IMR-90 (cell line): ENCODE results near the gene TNNC2. TPM values are rescaled to one million over a fixed set of nuclear protein-coding genes. Genes with fewer than 3 reads are reported as not detected.
"Not testable (repeated sequence)": the region's sequence is repeated elsewhere in the genome, so short reads cannot be mapped to it uniquely, and the experiment has no call there.

ENCODE experiments used
- ATAC-seq: fragments of 200-7000 bp; cut with Tn5 transposase; 2 replicates; pipeline ENCODE4 v1.9.1; 2020; ENCODE audit warnings: low read depth, mild to moderate bottlenecking, moderate library complexity
- BruUV-seq: library from RNA; stranded (reverse); fragments of 400-500 nt; replicated peaks from 2 replicates; lab custom pipeline; 2021; lab: Mats Ljungman, UMichigan
- CTCF ChIA-PET: fragments of 300-600 bp; formaldehyde crosslinking; extraction: SDS; loops from one replicate; lab custom pipeline; 2021; ENCODE audit warnings: antibody characterized with exemption; lab: Yijun Ruan, JAX
- POLR2A ChIA-PET: fragments of 300-600 bp; sonication (Branson Sonifier 250); formaldehyde crosslinking; loops from one replicate; lab custom pipeline; 2022; ENCODE audit warnings: antibody characterized with exemption; ENCODE audit not compliant: unreplicated experiment; lab: Charles Lee
- DNase-seq: peaks from one replicate; pipeline ENCODE4 v3.0.0; 2013
- H2AFZ ChIP-seq: replicated peaks from 2 replicates; pipeline ENCODE3; 2013; ENCODE audit warnings: low read length, mild to moderate bottlenecking; ENCODE audit not compliant: poor library complexity
- H2AK5ac ChIP-seq: 2 replicates; pipeline ENCODE4 v1.6.1; 2013; ENCODE audit warnings: low read depth, low read length, inconsistent platforms
- H2AK9ac ChIP-seq: replicated peaks from 2 replicates; pipeline ENCODE3; 2013; ENCODE audit warnings: mild to moderate bottlenecking, low read depth, low read length, moderate library complexity; ENCODE audit not compliant: poor library complexity
- H2BK120ac ChIP-seq: 2 replicates; pipeline ENCODE4 v1.6.1; 2013; ENCODE audit warnings: low read depth, low read length, inconsistent platforms
- H2BK15ac ChIP-seq: 3 replicates; pipeline ENCODE4 v1.6.1; 2013; ENCODE audit warnings: low read depth, low read length, inconsistent platforms
- H2BK20ac ChIP-seq: 2 replicates; pipeline ENCODE4 v1.6.1; 2013; ENCODE audit warnings: low read depth, mild to moderate bottlenecking, inconsistent platforms, low read length, moderate library complexity
- H2BK5ac ChIP-seq: 2 replicates; pipeline ENCODE4 v1.6.1; 2013; ENCODE audit warnings: mild to moderate bottlenecking, low read depth, low read length, inconsistent platforms; ENCODE audit not compliant: poor library complexity, severe bottlenecking
- H3K14ac ChIP-seq: replicated peaks from 2 replicates; pipeline ENCODE4 v1.6.1; 2013; ENCODE audit warnings: low read depth, low read length, inconsistent platforms
- H3K18ac ChIP-seq: 2 replicates; pipeline ENCODE4 v1.6.1; 2013; ENCODE audit warnings: low read depth, low read length, control low read depth
- H3K23ac ChIP-seq: 2 replicates; pipeline ENCODE4 v1.6.1; 2013; ENCODE audit warnings: low read depth, low read length, inconsistent platforms
- H3K27ac ChIP-seq: 2 replicates; pipeline ENCODE4 v1.5.1; 2013; ENCODE audit warnings: mild to moderate bottlenecking, control low read depth, low read length; ENCODE audit not compliant: insufficient read depth
- H3K27me3 ChIP-seq: 2 replicates; pipeline ENCODE4 v1.6.1; 2013; ENCODE audit warnings: low read length; ENCODE audit not compliant: control insufficient read depth, insufficient read depth
- H3K36me3 ChIP-seq: 2 replicates; pipeline ENCODE4 v1.6.1; 2013; ENCODE audit warnings: low read length, mixed read lengths; ENCODE audit not compliant: control insufficient read depth, insufficient read depth
- H3K4ac ChIP-seq: 2 replicates; pipeline ENCODE4 v1.6.1; 2013; ENCODE audit warnings: low read depth, low read length, inconsistent platforms
- H3K4me1 ChIP-seq: 2 replicates; pipeline ENCODE4 v1.6.1; 2013; ENCODE audit warnings: low read length, mixed read lengths; ENCODE audit not compliant: control insufficient read depth, insufficient read depth
- H3K4me2 ChIP-seq: 2 replicates; pipeline ENCODE4 v1.6.1; 2013; ENCODE audit warnings: low read depth, mild to moderate bottlenecking, control low read depth, low read length, moderate library complexity
- H3K4me3 ChIP-seq: 2 replicates; pipeline ENCODE4 v1.5.1; 2013; ENCODE audit warnings: low read depth, mild to moderate bottlenecking, control low read depth, low read length, moderate library complexity; ENCODE audit not compliant: insufficient read depth
- H3K56ac ChIP-seq: 2 replicates; pipeline ENCODE4 v1.6.1; 2013; ENCODE audit warnings: low read length, inconsistent platforms; ENCODE audit not compliant: insufficient read depth; ENCODE audit errors: extremely low read depth
- H3K79me1 ChIP-seq, 2 experiments: 2 replicates each; pipeline ENCODE4 v1.6.1; 2013; ENCODE audit warnings: low read length in 2 of 2, inconsistent platforms in 1 of 2, low read depth in 1 of 2
- H3K9ac ChIP-seq: 2 replicates; pipeline ENCODE4 v1.6.1; 2013; ENCODE audit warnings: low read depth, low read length, control low read depth
- H3K9me1 ChIP-seq: 2 replicates; pipeline ENCODE4 v1.6.1; 2013; ENCODE audit warnings: low read length, inconsistent platforms; ENCODE audit not compliant: insufficient read depth
- H3K9me3 ChIP-seq: 2 replicates; pipeline ENCODE4 v1.6.1; 2013; ENCODE audit warnings: low read length; ENCODE audit not compliant: control insufficient read depth, insufficient read depth
- H4K20me1 ChIP-seq: 2 replicates; pipeline ENCODE4 v1.6.1; 2013; ENCODE audit warnings: low read length, inconsistent platforms; ENCODE audit not compliant: insufficient read depth
- H4K5ac ChIP-seq: 2 replicates; pipeline ENCODE4 v1.6.1; 2013; ENCODE audit warnings: mild to moderate bottlenecking, low read depth, low read length, control low read depth
- H4K8ac ChIP-seq, 2 experiments: 2 replicates each; pipeline ENCODE4 v1.6.1; 2013; ENCODE audit warnings: low read depth in 2 of 2, low read length in 2 of 2, control low read depth in 1 of 2, inconsistent platforms in 1 of 2
- H4K91ac ChIP-seq: 2 replicates; pipeline ENCODE4 v1.6.1; 2013; ENCODE audit warnings: low read depth, low read length, inconsistent platforms; ENCODE audit not compliant: insufficient read depth
- MAFK ChIP-seq: IDR thresholded peaks from 2 replicates; pipeline ENCODE4 v1.6.1; 2012; ENCODE audit warnings: low read depth, low read length, improper control_type of control experiment
- RAD21 ChIP-seq: IDR thresholded peaks from 2 replicates; pipeline ENCODE4 v1.6.1; 2012; ENCODE audit warnings: low read length, improper control_type of control experiment
- RFX5 ChIP-seq: IDR thresholded peaks from 2 replicates; pipeline ENCODE4 v1.8.0; 2012; ENCODE audit warnings: low read depth, mild to moderate bottlenecking, low read length, moderate library complexity
- SMC3 ChIP-seq: fragments of 150-350 bp; IDR thresholded peaks from 2 replicates; pipeline ENCODE4 v1.6.1; 2016; ENCODE audit warnings: low read depth, mild to moderate bottlenecking, antibody characterized with exemption, low read length, moderate library complexity
- WGBS, 2 experiments: methylation state at CpG; one replicate each; pipeline versions ENCODE4 v1.1.5 to v1.1.7; 2013; ENCODE audit warnings: missing lambda C conversion rate in 2 of 2; ENCODE audit not compliant: insufficient read length in 1 of 2; ENCODE audit errors: extremely low coverage in 2 of 2; 5-methylcytosine and 5-hydroxymethylcytosine counted together
- dilution Hi-C: fragments of 300-500 bp; cut with HindIII; formaldehyde crosslinking; loops from one replicate; pipeline ENCODE4 v1.14.3; 2018; ENCODE audit warnings: low sequenced_read_pairs; ENCODE audit not compliant: unreplicated experiment
- in situ Hi-C: fragments of 300-500 bp; cut with MboI; formaldehyde crosslinking; loops from 3 replicates; pipeline ENCODE4 v1.14.3; 2019; ENCODE audit warnings: low sequenced_read_pairs, inconsistent platforms, mixed read lengths
- intact Hi-C: fragments of 100-400 bp; cut with micrococcal nuclease; formaldehyde crosslinking; loops from 2 replicates; pipeline ENCODE4 v1.10.0; 2022
- polyA plus RNA-seq, 3 experiments: library from polyadenylated mRNA; depleted of rRNA; stranded (reverse); fragments of >200 nt; gene quantifications; 2 replicates each; pipeline ENCODE4 v1.2.3, GENCODE V29; 2012; ENCODE audit warnings: low replicate concordance in 1 of 3
- total RNA-seq: library from RNA; depleted of rRNA; stranded (reverse); fragments of >200 nt; gene quantifications from 2 replicates; pipeline ENCODE4 v1.2.3, GENCODE V29; 2012
- TF ChIP-seq, protein P1 (sequence below): conservative IDR thresholded peaks from 2 replicates; pipeline ENCODE4 v1.5.1; 2012; ENCODE audit warnings: mild to moderate bottlenecking, low read depth, low read length, improper control_type of control experiment

TNNC2 gene
- total and polyA plus RNA-seq, 2 of the 4 experiments (the other 2 are of a cell fraction), result 0.46 TPM; not detected in 1

DNA sequence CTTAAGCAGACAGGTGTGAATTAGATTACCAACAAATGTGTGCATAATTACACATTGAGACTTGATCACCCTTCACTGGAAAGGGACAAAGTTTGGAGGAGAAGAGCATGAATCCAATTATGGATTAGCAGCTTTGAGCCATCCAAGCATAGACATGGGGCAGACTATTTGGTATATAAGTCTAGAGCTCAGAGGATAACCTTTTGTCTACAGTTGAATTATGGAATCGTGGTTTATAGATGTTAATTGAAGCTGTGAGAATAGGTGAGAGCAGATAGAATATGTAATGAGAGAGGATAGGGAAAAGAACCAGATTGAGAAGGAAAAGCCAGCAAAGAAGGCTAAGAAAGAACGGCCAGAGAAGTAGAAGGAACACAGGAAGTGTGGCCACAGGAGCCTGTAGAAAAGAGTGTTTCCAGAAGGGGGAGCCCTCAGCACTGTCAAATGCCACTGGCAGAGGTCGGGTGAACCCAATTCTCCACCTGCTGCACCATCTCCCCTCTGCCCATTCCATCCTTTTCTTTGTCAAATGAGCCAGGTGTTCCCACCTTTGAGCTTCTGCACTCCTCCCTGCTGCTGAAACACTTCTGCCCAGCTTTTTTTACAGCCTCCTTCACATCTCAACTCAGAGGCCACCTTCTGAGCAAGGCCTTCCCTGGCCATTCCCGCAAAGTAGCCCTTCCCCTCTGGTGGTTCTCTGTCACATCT is 28.0 kb downstream of the TNNC2 start:
- WGBS, 2 experiments, result 70% methylated on average over 2 of the region's 4 CpGs; no CpG with 5 or more reads in 1 of the 2 experiments
- Histone ChIP-seq H3K9me3 (no peaks in the 10 kb centered on the region), H3K27me3 (no peaks in the 10 kb centered on the region), H3K9ac (no peak overlapping the region), H2BK120ac (no peak overlapping the region), H2AK9ac (no peak overlapping the region), H2BK20ac (no peak overlapping the region), H3K9me1 (no peaks in the 10 kb centered on the region), H2AK5ac (no peak overlapping the region), H3K56ac (no peak overlapping the region), H3K79me1 (peaks cover 12 to 17% of the 10 kb centered on the region in 2 experiments), H3K18ac (no peak overlapping the region), H3K23ac (no peak overlapping the region), H4K91ac (no peak overlapping the region), H4K20me1 (peaks cover 2% of the 10 kb centered on the region; the same call in 1 of the 2 replicates), H3K4me1 (no peaks in the 10 kb centered on the region), H3K36me3 (peaks cover 46% of the 10 kb centered on the region), H3K4ac (no peak overlapping the region), H4K8ac (no peak overlapping the region), H3K14ac (no peak overlapping the region), H4K5ac (no peak overlapping the region), H2BK15ac (no peak overlapping the region), H3K4me3 (no peak overlapping the region), H2AFZ (no peak overlapping the region), H3K4me2 (no peak overlapping the region), H3K27ac (no peak overlapping the region), H2BK5ac (no peak overlapping the region)
- TF ChIP-seq, protein P1, sequence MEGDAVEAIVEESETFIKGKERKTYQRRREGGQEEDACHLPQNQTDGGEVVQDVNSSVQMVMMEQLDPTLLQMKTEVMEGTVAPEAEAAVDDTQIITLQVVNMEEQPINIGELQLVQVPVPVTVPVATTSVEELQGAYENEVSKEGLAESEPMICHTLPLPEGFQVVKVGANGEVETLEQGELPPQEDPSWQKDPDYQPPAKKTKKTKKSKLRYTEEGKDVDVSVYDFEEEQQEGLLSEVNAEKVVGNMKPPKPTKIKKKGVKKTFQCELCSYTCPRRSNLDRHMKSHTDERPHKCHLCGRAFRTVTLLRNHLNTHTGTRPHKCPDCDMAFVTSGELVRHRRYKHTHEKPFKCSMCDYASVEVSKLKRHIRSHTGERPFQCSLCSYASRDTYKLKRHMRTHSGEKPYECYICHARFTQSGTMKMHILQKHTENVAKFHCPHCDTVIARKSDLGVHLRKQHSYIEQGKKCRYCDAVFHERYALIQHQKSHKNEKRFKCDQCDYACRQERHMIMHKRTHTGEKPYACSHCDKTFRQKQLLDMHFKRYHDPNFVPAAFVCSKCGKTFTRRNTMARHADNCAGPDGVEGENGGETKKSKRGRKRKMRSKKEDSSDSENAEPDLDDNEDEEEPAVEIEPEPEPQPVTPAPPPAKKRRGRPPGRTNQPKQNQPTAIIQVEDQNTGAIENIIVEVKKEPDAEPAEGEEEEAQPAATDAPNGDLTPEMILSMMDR, result peak; percentile 73
- TF ChIP-seq RFX5, result no peak
- peak; percentile 70 for TF ChIP-seq RAD21
- TF ChIP-seq MAFK, result no peak
- TF ChIP-seq SMC3, result peak; percentile 58
- no TSS peak for BruUV-seq
- ATAC-seq (peak; percentile 99), DNase-seq (peak; percentile 42)
- POLR2A ChIA-PET, result no interaction called here
- in situ Hi-C loops, result loop anchor here (25.0 kb wide), 3 partner anchors 762 to 1862 kb away; partner anchors contain the start of gene TTPAL
- CTCF ChIA-PET, result interaction anchor here (0.6 to 1.6 kb wide), 7 partner anchors 8 to 231 kb away, joined by 3 to 4 read pairs (median 3); partner anchors contain the start of genes PCIF1 and UBE2C
- intact Hi-C loops, result loop anchor here (1.0 kb wide), 2 partner anchors 136 to 164 kb away; no protein-coding TSS in a partner anchor
- dilution Hi-C loops, result no loop called here

DNA sequence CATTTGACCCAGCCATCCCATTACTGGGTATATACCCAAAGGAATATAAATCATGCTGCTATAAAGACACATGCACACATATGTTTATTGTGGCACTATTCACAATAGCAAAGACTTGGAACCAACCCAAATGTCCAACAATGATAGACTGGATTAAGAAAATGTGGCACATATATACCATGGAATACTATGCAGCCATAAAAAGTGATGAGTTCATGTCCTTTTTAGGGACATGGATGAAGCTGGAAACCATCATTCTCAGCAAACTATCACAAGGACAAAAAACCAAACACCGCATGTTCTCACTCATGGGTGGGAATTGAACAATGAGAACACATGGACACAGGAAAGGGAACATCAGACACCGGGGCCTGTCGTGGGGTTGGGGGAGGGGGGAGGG is 29.2 kb downstream of the TNNC2 start:
- H3K9me3 ChIP-seq, H3K9ac ChIP-seq, H3K56ac ChIP-seq, ATAC-seq, POLR2A ChIA-PET, H2BK5ac ChIP-seq, H2AK5ac ChIP-seq, H4K5ac ChIP-seq, H3K4me2 ChIP-seq, H3K4ac ChIP-seq, BruUV-seq, H3K4me1 ChIP-seq, H2AK9ac ChIP-seq, H3K27ac ChIP-seq, H2BK15ac ChIP-seq, H4K91ac ChIP-seq, H4K8ac ChIP-seq, H2AFZ ChIP-seq, H3K23ac ChIP-seq, DNase-seq, H3K18ac ChIP-seq, H3K14ac ChIP-seq, H2BK20ac ChIP-seq, intact Hi-C loops, H3K9me1 ChIP-seq, dilution Hi-C loops, H3K4me3 ChIP-seq, H4K20me1 ChIP-seq, H2BK120ac ChIP-seq, H3K27me3 ChIP-seq: not testable (repeated sequence)
- peaks cover 43% of the 10 kb centered on the region for H3K36me3 ChIP-seq
- peaks cover 13 to 19% of the 10 kb centered on the region in 2 experiments for H3K79me1 ChIP-seq
- CTCF ChIA-PET, result interaction anchor here (0.9 to 1.5 kb wide), 2 partner anchors 9 to 20 kb away, joined by 4 read pairs; no protein-coding TSS in a partner anchor
- no CpG with 5 or more reads among the region's 3 CpGs for WGBS, 2 experiments
- in situ Hi-C loops, result loop anchor here (25.0 kb wide), 3 partner anchors 761 to 1861 kb away; partner anchors contain the start of gene TTPAL
